ENCODE data around the gene CFAP99. TPM values are rescaled to one million over a fixed set of nuclear protein-coding genes. Genes with fewer than 3 reads are reported as not detected.
"Not testable (repeated sequence)": the region's sequence is repeated elsewhere in the genome, so short reads cannot be mapped to it uniquely, and the experiment has no call there.

Gene CFAP99
- total RNA-seq (not detected), polyA plus RNA-seq (under 1 TPM in 1 of 3 donors, not detected in 2; 0.05 TPM), total RNA-seq (0 to 0.26 (median 0) reads per million in 6 experiments)

- H3K9me3 Mint-ChIP-seq, result peaks cover 0 to 3% (median 0%) of the 10 kb centered on the region in 9 donors
- H3K27me3 Mint-ChIP-seq, result peaks cover 9 to 51% (median 28%) of the 10 kb centered on the region in 5 donors
- peak within 1 kb of the TSS; percentile 78 to 99 (median 95) for H3K27ac Mint-ChIP-seq
- H3K4me3 Mint-ChIP-seq, result peak within 1 kb of the TSS; percentile 87 to 98 (median 92)
- H3K4me1 Mint-ChIP-seq, result peaks cover 23 to 49% (median 46%) of the 10 kb centered on the region in 4 donors
- POLR2A ChIA-PET, result interaction anchor here (0.6 to 1.5 kb wide), 10 partner anchors 14 to 656 kb away, joined by 3 to 8 read pairs (median 3); partner anchors contain the start of genes HAUS3, HTT, HTT-AS and MXD4
- peak; percentile 91 to 99 (median 96) for DNase-seq
- ATAC-seq, result peak; percentile 83 to 87
- no peaks in the 10 kb centered on the region for H3K36me3 Mint-ChIP-seq
Observed at GRCh38 chr4:2418650-2419571, at the start of gene CFAP99. TSS of gene CFAP99 (plus strand) at chr4:2418955.

GRCh38 chr4:2370597-2371320, 48.0 kb upstream of the CFAP99 start:
- Mint-ChIP-seq H3K4me1 (peaks cover 0 to 2% (median 0%) of the 10 kb centered on the region in 4 donors), H3K27me3 (no peaks in the 10 kb centered on the region), H3K4me3 (no peak overlapping the region), H3K9me3 (peaks cover 0 to 5% (median 0%) of the 10 kb centered on the region in 9 donors), H3K36me3 (peaks cover 0 to 1% (median 0%) of the 10 kb centered on the region in 3 donors), H3K27ac (peak overlapping the region in 1 of 10 donors; percentile 48)
- ATAC-seq (no peak), DNase-seq (no peak)
- POLR2A ChIA-PET, result no interaction called here

- H3K9me3 Mint-ChIP-seq, result peaks cover 0 to 5% (median 0%) of the 10 kb centered on the region in 9 donors
- DNase-seq, result no peak
- no peak overlapping the region for H3K4me3 Mint-ChIP-seq
- no peaks in the 10 kb centered on the region for H3K27me3 Mint-ChIP-seq
- peak overlapping the region in 2 of 10 donors; percentile 37 to 71 for H3K27ac Mint-ChIP-seq
- POLR2A ChIA-PET, result no interaction called here
- peaks cover 0 to 1% (median 0%) of the 10 kb centered on the region in 3 donors for H3K36me3 Mint-ChIP-seq
- no peak for ATAC-seq
- H3K4me1 Mint-ChIP-seq, result peaks cover 0 to 2% (median 0%) of the 10 kb centered on the region in 4 donors
Observed at GRCh38 chr4:2371765-2372487, 46.8 kb upstream of the CFAP99 start.

GRCh38 chr4:2372488-2373030, 46.2 kb upstream of the CFAP99 start:
- no peak for DNase-seq
- ATAC-seq, result no peak
- POLR2A ChIA-PET, result no interaction called here
- Mint-ChIP-seq H3K4me3 (no peak overlapping the region), H3K36me3 (peaks cover 0 to 1% (median 0%) of the 10 kb centered on the region in 3 donors), H3K4me1 (peaks cover 0 to 5% (median 0%) of the 10 kb centered on the region in 4 donors), H3K9me3 (peaks cover 0 to 5% (median 0%) of the 10 kb centered on the region in 9 donors), H3K27ac (peak overlapping the region in 2 of 10 donors; percentile 37 to 71), H3K27me3 (no peaks in the 10 kb centered on the region)

GRCh38 chr4:2373532-2373931, 45.2 kb upstream of the CFAP99 start:
- H3K27me3 Mint-ChIP-seq, result no peaks in the 10 kb centered on the region
- H3K27ac Mint-ChIP-seq, result no peak overlapping the region
- H3K4me3 Mint-ChIP-seq, result no peak overlapping the region
- POLR2A ChIA-PET, result interaction anchor here (1.2 kb wide), 1 partner anchor 39 kb away, joined by 3 read pairs; no protein-coding TSS in a partner anchor
- H3K36me3 Mint-ChIP-seq, result peaks cover 0 to 1% (median 0%) of the 10 kb centered on the region in 3 donors
- peaks cover 0 to 5% (median 0%) of the 10 kb centered on the region in 4 donors for H3K4me1 Mint-ChIP-seq
- no peak for ATAC-seq
- DNase-seq, result no peak
- H3K9me3 Mint-ChIP-seq, result peaks cover 0 to 5% (median 0%) of the 10 kb centered on the region in 9 donors

GRCh38 chr4:2375427-2375826, 43.3 kb upstream of the CFAP99 start:
- H3K27me3 Mint-ChIP-seq, result no peaks in the 10 kb centered on the region
- no peak overlapping the region for H3K27ac Mint-ChIP-seq
- POLR2A ChIA-PET, result no interaction called here
- no peaks in the 10 kb centered on the region for H3K9me3 Mint-ChIP-seq
- H3K36me3 Mint-ChIP-seq, result no peaks in the 10 kb centered on the region
- DNase-seq (no peak), ATAC-seq (no peak)
- H3K4me1 Mint-ChIP-seq, result peaks cover 0 to 5% (median 0%) of the 10 kb centered on the region in 4 donors
- H3K4me3 Mint-ChIP-seq, result no peak overlapping the region

GRCh38 chr4:2377241-2377640, 41.5 kb upstream of the CFAP99 start:
- Mint-ChIP-seq H3K4me3 (no peak overlapping the region), H3K4me1 (peaks cover 0 to 3% (median 0%) of the 10 kb centered on the region in 4 donors), H3K27me3 (no peaks in the 10 kb centered on the region), H3K27ac (no peak overlapping the region), H3K9me3 (peaks cover 0 to 8% (median 0%) of the 10 kb centered on the region in 9 donors), H3K36me3 (peaks cover 0 to 5% (median 4%) of the 10 kb centered on the region in 3 donors)
- POLR2A ChIA-PET, result no interaction called here
- DNase-seq (no peak), ATAC-seq (no peak)

GRCh38 chr4:2378401-2378800, 40.4 kb upstream of the CFAP99 start:
- ATAC-seq (no peak), DNase-seq (no peak)
- POLR2A ChIA-PET, result interaction anchor here (0.6 kb wide), 1 partner anchor 84 kb away, joined by 3 read pairs; no protein-coding TSS in a partner anchor
- Mint-ChIP-seq H3K9me3 (peaks cover 0 to 8% (median 0%) of the 10 kb centered on the region in 9 donors), H3K36me3 (peaks cover 0 to 5% (median 4%) of the 10 kb centered on the region in 3 donors), H3K4me3 (no peak overlapping the region), H3K27me3 (no peaks in the 10 kb centered on the region), H3K27ac (peak overlapping the region in 1 of 10 donors; percentile 24), H3K4me1 (peaks cover 0 to 5% (median 0%) of the 10 kb centered on the region in 4 donors)

- no peak for ATAC-seq
- H3K27me3 Mint-ChIP-seq, result no peaks in the 10 kb centered on the region
- peaks cover 0 to 8% (median 0%) of the 10 kb centered on the region in 9 donors for H3K9me3 Mint-ChIP-seq
- POLR2A ChIA-PET, result interaction anchor here (0.5 kb wide), 1 partner anchor 143 kb away, joined by 6 read pairs; no protein-coding TSS in a partner anchor
- peak overlapping the region in 2 of 10 donors; percentile 24 to 27 for H3K27ac Mint-ChIP-seq
- no peak overlapping the region for H3K4me3 Mint-ChIP-seq
- no peak for DNase-seq
- peaks cover 0 to 5% (median 4%) of the 10 kb centered on the region in 3 donors for H3K36me3 Mint-ChIP-seq
- H3K4me1 Mint-ChIP-seq, result peaks cover 0 to 6% (median 0%) of the 10 kb centered on the region in 4 donors
Observed at GRCh38 chr4:2378898-2379297, 39.9 kb upstream of the CFAP99 start.

- H3K4me1 Mint-ChIP-seq, H3K27me3 Mint-ChIP-seq, H3K4me3 Mint-ChIP-seq, ATAC-seq, POLR2A ChIA-PET, DNase-seq, H3K9me3 Mint-ChIP-seq, H3K36me3 Mint-ChIP-seq: not testable (repeated sequence)
- peak overlapping the region in 1 of 10 donors; percentile 71 for H3K27ac Mint-ChIP-seq
Observed at GRCh38 chr4:2380589-2380988, 38.2 kb upstream of the CFAP99 start.

GRCh38 chr4:2382769-2383202, 36.0 kb upstream of the CFAP99 start:
- POLR2A ChIA-PET, H3K36me3 Mint-ChIP-seq, H3K27me3 Mint-ChIP-seq, H3K4me3 Mint-ChIP-seq, H3K9me3 Mint-ChIP-seq, DNase-seq, H3K4me1 Mint-ChIP-seq, ATAC-seq: not testable (repeated sequence)
- peak overlapping the region in 1 of 10 donors; percentile 25 for H3K27ac Mint-ChIP-seq

Measured in naive thymus-derived CD8-positive, alpha-beta T cell (primary cell).